B cell (primary cell): ENCODE results near the gene IL20RA.

Experiments used
- CTCF ChIP-seq: fragments of 200-600 bp; IDR thresholded peaks from one replicate; pipeline ENCODE4 v1.8.0; 2022; ENCODE audit warnings: antibody characterized with exemption, mild to moderate bottlenecking
- EZH2 ChIP-seq: IDR thresholded peaks from 2 replicates; pipeline ENCODE4 v1.6.1; 2012; ENCODE audit warnings: borderline replicate concordance, low read depth, mild to moderate bottlenecking, moderate library complexity, low read length; ENCODE audit not compliant: insufficient read depth, poor library complexity, severe bottlenecking

- TF ChIP-seq CTCF, result no peak
- no peak for TF ChIP-seq EZH2
Measured at GRCh38 chr6:136959471-136959891, 85.3 kb downstream of the IL20RA start.
